A673 (cell line): ENCODE data around the gene HOXC5.

Experiments used
- EZH2 ChIP-seq: fragments of 200-600 bp; sonication (generic); IDR thresholded peaks from 2 replicates; pipeline ENCODE4 v1.6.1; 2017; ENCODE audit warnings: borderline replicate concordance, low read depth, mild to moderate bottlenecking, mixed read lengths, antibody characterized with exemption, low read length; ENCODE audit not compliant: poor library complexity, severe bottlenecking
- TF ChIP-seq, protein P1 (sequence below): fragments of 300-800, 200-600 bp; sonication (generic); conservative IDR thresholded peaks from 2 replicates; pipeline ENCODE4 v1.5.1; 2017; ENCODE audit warnings: low read depth, mild to moderate bottlenecking, antibody characterized with exemption, low read length, moderate library complexity, mixed read lengths

GRCh38 chr12:54016051-54016450 is 16.8 kb upstream of the HOXC5 start:
- TF ChIP-seq, protein P1, sequence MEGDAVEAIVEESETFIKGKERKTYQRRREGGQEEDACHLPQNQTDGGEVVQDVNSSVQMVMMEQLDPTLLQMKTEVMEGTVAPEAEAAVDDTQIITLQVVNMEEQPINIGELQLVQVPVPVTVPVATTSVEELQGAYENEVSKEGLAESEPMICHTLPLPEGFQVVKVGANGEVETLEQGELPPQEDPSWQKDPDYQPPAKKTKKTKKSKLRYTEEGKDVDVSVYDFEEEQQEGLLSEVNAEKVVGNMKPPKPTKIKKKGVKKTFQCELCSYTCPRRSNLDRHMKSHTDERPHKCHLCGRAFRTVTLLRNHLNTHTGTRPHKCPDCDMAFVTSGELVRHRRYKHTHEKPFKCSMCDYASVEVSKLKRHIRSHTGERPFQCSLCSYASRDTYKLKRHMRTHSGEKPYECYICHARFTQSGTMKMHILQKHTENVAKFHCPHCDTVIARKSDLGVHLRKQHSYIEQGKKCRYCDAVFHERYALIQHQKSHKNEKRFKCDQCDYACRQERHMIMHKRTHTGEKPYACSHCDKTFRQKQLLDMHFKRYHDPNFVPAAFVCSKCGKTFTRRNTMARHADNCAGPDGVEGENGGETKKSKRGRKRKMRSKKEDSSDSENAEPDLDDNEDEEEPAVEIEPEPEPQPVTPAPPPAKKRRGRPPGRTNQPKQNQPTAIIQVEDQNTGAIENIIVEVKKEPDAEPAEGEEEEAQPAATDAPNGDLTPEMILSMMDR: no peak
- TF ChIP-seq EZH2: no peak
